GM23338 (cell line): ENCODE measurements around the gene SHKBP1. TPM values are rescaled to one million over a fixed set of nuclear protein-coding genes. Genes with fewer than 3 reads are reported as not detected.

Experiments
- ATAC-seq: fragments of 200-7000 bp; cut with Tn5 transposase; 3 replicates; pipeline ENCODE4 v1.9.1; 2020
- DNase-seq: peaks from one replicate; pipeline ENCODE4 v3.0.0-alpha.2; 2015; ENCODE audit warnings: low spot score
- H2AFZ ChIP-seq: fragments of 200-600 bp; sonication (generic); 2 replicates; pipeline ENCODE4 v1.8.0; 2016; ENCODE audit warnings: antibody characterized with exemption, mild to moderate bottlenecking, moderate library complexity
- H3F3A ChIP-seq: fragments of 200-600 bp; sonication (generic); replicated peaks from 2 replicates; pipeline ENCODE4 v1.8.0; 2017; ENCODE audit warnings: antibody characterized with exemption, mixed run types, low read depth
- H3K27ac ChIP-seq: fragments of 200-600 bp; sonication (generic); 2 replicates; pipeline ENCODE4 v1.6.1; 2016; ENCODE audit warnings: low read depth
- H3K27me3 ChIP-seq: fragments of 200-600 bp; sonication (generic); 2 replicates; pipeline ENCODE4 v1.8.0; 2016; ENCODE audit warnings: mild to moderate bottlenecking, mixed run types, moderate library complexity; ENCODE audit not compliant: insufficient read depth
- H3K36me3 ChIP-seq: fragments of 200-600 bp; sonication (generic); 2 replicates; pipeline ENCODE4 v1.8.0; 2016; ENCODE audit warnings: mild to moderate bottlenecking; ENCODE audit not compliant: insufficient read depth
- H3K4me1 ChIP-seq: fragments of 200-600 bp; sonication (generic); 2 replicates; pipeline ENCODE4 v1.8.0; 2016; ENCODE audit warnings: mild to moderate bottlenecking, moderate library complexity; ENCODE audit not compliant: insufficient read depth
- H3K4me2 ChIP-seq: fragments of 200-600 bp; sonication (generic); 2 replicates; pipeline ENCODE4 v1.7.1; 2017; ENCODE audit warnings: mixed run types
- H3K4me3 ChIP-seq: fragments of 200-600 bp; sonication (generic); 2 replicates; pipeline ENCODE4 v1.6.1; 2016; ENCODE audit warnings: mixed run types
- H3K79me2 ChIP-seq: fragments of 200-600 bp; sonication (generic); replicated peaks from 2 replicates; pipeline ENCODE4 v1.8.0; 2017; ENCODE audit warnings: mild to moderate bottlenecking; ENCODE audit not compliant: insufficient read depth
- H3K9me2 ChIP-seq: fragments of 200-600 bp; sonication (generic); 2 replicates; pipeline ENCODE4 v1.8.0; 2017; ENCODE audit not compliant: insufficient read depth
- H4K20me1 ChIP-seq: fragments of 200-600 bp; sonication (generic); replicated peaks from 2 replicates; pipeline ENCODE4 v1.8.0; 2017; ENCODE audit warnings: mild to moderate bottlenecking; ENCODE audit not compliant: insufficient read depth
- H3K27ac Mint-ChIP-seq: 2 replicates; pipeline ENCODE4 v1.8.0; 2020; ENCODE audit warnings: inconsistent platforms, mild to moderate bottlenecking, moderate library complexity, mixed read lengths
- H3K27me3 Mint-ChIP-seq: 3 replicates; pipeline ENCODE4 v1.8.0; 2022; ENCODE audit warnings: low read depth, mild to moderate bottlenecking, moderate library complexity, mixed read lengths, inconsistent platforms; ENCODE audit not compliant: insufficient read depth, poor library complexity
- H3K36me3 Mint-ChIP-seq: 3 replicates; pipeline ENCODE4 v1.8.0; 2021; ENCODE audit warnings: low read depth, mild to moderate bottlenecking, inconsistent platforms, moderate library complexity, mixed read lengths
- H3K4me1 Mint-ChIP-seq: 3 replicates; pipeline ENCODE4 v1.8.0; 2020; ENCODE audit warnings: mild to moderate bottlenecking, inconsistent platforms, mixed read lengths
- H3K4me3 Mint-ChIP-seq: 3 replicates; pipeline ENCODE4 v1.8.0; 2021; ENCODE audit warnings: moderate library complexity, mild to moderate bottlenecking, inconsistent platforms, mixed read lengths
- H3K9me3 Mint-ChIP-seq: 3 replicates; pipeline ENCODE4 v1.8.0; 2020; ENCODE audit warnings: moderate library complexity, mild to moderate bottlenecking, inconsistent platforms, mixed read lengths
- CREB1 ChIP-seq: fragments of 250-450 bp; sonication (Bioruptor Pico); IDR thresholded peaks from 2 replicates; pipeline ENCODE4 v1.5.0; 2020; ENCODE audit warnings: low read depth, mild to moderate bottlenecking, moderate library complexity
- CTCF ChIP-seq, 2 experiments: fragments of 200-600 bp in 1 of 2; sonication (generic) in 1 of 2; conservative IDR thresholded peaks; 2 replicates each; pipeline versions ENCODE4 v1.5.1 to v1.6.1; 2016 to 2017; ENCODE audit warnings: antibody characterized with exemption in 2 of 2, low read depth in 2 of 2, mild to moderate bottlenecking in 2 of 2, moderate library complexity in 1 of 2
- EZH2phosphoT487 ChIP-seq: fragments of 200-600 bp; sonication (generic); IDR thresholded peaks from one replicate; pipeline ENCODE4 v1.8.1; 2018; ENCODE audit warnings: antibody characterized with exemption; ENCODE audit not compliant: unreplicated experiment
- JUNB ChIP-seq: IDR thresholded peaks from one replicate; pipeline ENCODE4 v1.6.1; 2016; ENCODE audit warnings: antibody characterized with exemption; ENCODE audit not compliant: unreplicated experiment
- NANOG ChIP-seq: IDR thresholded peaks from 2 replicates; pipeline ENCODE4 v1.6.1; 2016; ENCODE audit warnings: antibody characterized with exemption, borderline replicate concordance
- POLR2AphosphoS5 ChIP-seq: IDR thresholded peaks from 2 replicates; pipeline ENCODE4 v1.6.1; 2016; ENCODE audit warnings: antibody characterized with exemption, low read depth
- REST ChIP-seq: IDR thresholded peaks from one replicate; pipeline ENCODE4 v1.6.1; 2018; ENCODE audit warnings: antibody characterized with exemption; ENCODE audit not compliant: unreplicated experiment
- STAT1 ChIP-seq: IDR thresholded peaks from one replicate; pipeline ENCODE4 v1.6.1; 2016; ENCODE audit warnings: antibody characterized with exemption; ENCODE audit not compliant: unreplicated experiment
- ZNF114 ChIP-seq: fragments of 250-450 bp; sonication (Bioruptor Pico); IDR thresholded peaks from 2 replicates; pipeline ENCODE4 v1.5.0; 2020; ENCODE audit warnings: mild to moderate bottlenecking, moderate library complexity
- ZNF331 ChIP-seq: fragments of 250-450 bp; sonication (Bioruptor Pico); IDR thresholded peaks from 2 replicates; pipeline ENCODE4 v1.5.0; 2020; ENCODE audit warnings: low read depth, mild to moderate bottlenecking, moderate library complexity
- polyA plus RNA-seq: library from polyadenylated mRNA; unstranded; fragments of >200 nt; fragmentation: Nextera tagmentation; extraction: Ambion mirVana; gene quantifications from 2 replicates; pipeline ENCODE4 v1.2.1, GENCODE V29; 2016
- total RNA-seq: library from RNA; depleted of rRNA; stranded (reverse); fragments of >200 nt; shearing (Covaris generic); gene quantifications from 2 replicates; pipeline ENCODE4 v1.2.3, GENCODE V29; 2014

SHKBP1 gene
- total and polyA plus RNA-seq, 2 experiments from 2014 or later: 63.2 to 69.8 TPM

GRCh38 chr19:40629346-40629745 lies 52.7 kb downstream of the SHKBP1 start (continued):
- no peak for TF ChIP-seq REST
- TF ChIP-seq CREB1 (CRISPR knock-in tag): no peak
- no peak for TF ChIP-seq NANOG

GRCh38 chr19:40630571-40631160 lies 54.0 kb downstream of the SHKBP1 start:
- Mint-ChIP-seq H3K27ac (no peak overlapping the region), H3K27me3 (peaks cover 46% of the 10 kb centered on the region), H3K4me1 (peaks cover 42% of the 10 kb centered on the region), H3K9me3 (no peaks in the 10 kb centered on the region; the same call in 2 of the 3 replicates), H3K4me3 (no peak overlapping the region; the same call in 2 of the 3 replicates), H3K36me3 (peaks cover 25% of the 10 kb centered on the region)
- DNase-seq (no peak), ATAC-seq (no peak)
- Histone ChIP-seq H4K20me1 (no peaks in the 10 kb centered on the region; the same call in 1 of the 2 replicates), H3K36me3 (no peaks in the 10 kb centered on the region), H3K79me2 (no peaks in the 10 kb centered on the region), H2AFZ (no peak overlapping the region), H3K4me2 (peak overlapping the region; percentile 44; the same call in 1 of the 2 replicates), H3K27ac (no peak overlapping the region), H3K4me3 (no peak overlapping the region), H3F3A (0 out of 2 replicates have a peak, but pooled peaks cover 4% of the 10 kb centered on the region), H3K9me2 (no peaks in the 10 kb centered on the region), H3K4me1 (peaks cover 31% of the 10 kb centered on the region), H3K27me3 (peaks cover 21% of the 10 kb centered on the region)
- TF ChIP-seq CTCF (conservative IDR thresholded peaks at IDR 0.05; ENCODE audit: low read depth in 2 of 2) (no peak), STAT1 (no peak), CREB1 (CRISPR knock-in tag) (no peak), JUNB (no peak), EZH2phosphoT487 (no peak), NANOG (no peak), REST (no peak), ZNF331 (CRISPR knock-in tag) (no peak), ZNF114 (CRISPR knock-in tag) (no peak), POLR2AphosphoS5 (no peak)
